ENCODE results near the gene PPP1R10. TPM values are rescaled to one million over a fixed set of nuclear protein-coding genes. Genes with fewer than 3 reads are reported as not detected.

The PPP1R10 gene
- total and polyA plus RNA-seq, 2 of the 13 experiments (the other 11 are each of a cell fraction or from before 2014, with no cell fraction given) = 26.3 to 38.4 TPM

DNA sequence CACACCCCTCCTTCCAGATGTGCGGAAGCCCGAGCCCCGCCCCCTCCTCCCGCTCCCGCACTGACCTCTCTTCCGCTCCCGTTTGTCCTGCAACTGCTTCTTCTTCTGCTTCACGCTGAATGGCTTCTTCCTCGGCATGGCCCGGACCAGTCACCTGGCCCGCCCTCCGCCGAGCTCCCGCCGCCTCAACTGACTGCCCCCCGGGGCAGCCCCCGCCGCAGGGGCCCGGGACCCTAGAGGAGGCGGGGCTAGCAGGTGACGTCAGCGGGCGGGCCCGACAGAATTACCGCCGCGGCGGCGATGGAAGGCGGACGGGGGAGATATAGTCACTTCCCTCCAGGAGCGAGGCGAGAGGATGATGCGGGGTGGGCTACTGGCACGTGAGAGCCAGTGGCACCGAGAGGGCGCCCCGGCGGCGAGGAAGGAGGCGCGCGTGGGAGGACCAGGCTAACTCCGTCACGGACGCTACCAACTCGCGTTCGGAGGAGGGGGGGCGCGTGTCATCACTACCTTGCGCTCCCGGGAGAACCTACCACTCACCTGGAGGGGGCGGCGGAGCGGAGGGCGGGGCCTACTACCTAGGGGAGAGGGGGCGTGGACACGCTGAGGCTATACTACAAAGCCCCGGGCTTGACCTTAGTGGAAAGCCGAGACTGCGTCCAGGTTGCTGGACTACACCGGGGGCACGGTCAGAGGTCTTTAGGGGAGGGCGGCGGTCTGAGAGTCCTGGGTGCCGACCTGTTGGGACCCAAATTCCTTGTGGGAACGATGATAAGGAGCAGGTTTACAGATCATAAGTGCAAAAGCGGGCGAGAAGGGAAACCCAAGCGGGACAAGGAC is 60.8 kb downstream of the PPP1R10 start, which contains the start of gene GNL1 (continued):
- TF ChIP-seq, protein P1, sequence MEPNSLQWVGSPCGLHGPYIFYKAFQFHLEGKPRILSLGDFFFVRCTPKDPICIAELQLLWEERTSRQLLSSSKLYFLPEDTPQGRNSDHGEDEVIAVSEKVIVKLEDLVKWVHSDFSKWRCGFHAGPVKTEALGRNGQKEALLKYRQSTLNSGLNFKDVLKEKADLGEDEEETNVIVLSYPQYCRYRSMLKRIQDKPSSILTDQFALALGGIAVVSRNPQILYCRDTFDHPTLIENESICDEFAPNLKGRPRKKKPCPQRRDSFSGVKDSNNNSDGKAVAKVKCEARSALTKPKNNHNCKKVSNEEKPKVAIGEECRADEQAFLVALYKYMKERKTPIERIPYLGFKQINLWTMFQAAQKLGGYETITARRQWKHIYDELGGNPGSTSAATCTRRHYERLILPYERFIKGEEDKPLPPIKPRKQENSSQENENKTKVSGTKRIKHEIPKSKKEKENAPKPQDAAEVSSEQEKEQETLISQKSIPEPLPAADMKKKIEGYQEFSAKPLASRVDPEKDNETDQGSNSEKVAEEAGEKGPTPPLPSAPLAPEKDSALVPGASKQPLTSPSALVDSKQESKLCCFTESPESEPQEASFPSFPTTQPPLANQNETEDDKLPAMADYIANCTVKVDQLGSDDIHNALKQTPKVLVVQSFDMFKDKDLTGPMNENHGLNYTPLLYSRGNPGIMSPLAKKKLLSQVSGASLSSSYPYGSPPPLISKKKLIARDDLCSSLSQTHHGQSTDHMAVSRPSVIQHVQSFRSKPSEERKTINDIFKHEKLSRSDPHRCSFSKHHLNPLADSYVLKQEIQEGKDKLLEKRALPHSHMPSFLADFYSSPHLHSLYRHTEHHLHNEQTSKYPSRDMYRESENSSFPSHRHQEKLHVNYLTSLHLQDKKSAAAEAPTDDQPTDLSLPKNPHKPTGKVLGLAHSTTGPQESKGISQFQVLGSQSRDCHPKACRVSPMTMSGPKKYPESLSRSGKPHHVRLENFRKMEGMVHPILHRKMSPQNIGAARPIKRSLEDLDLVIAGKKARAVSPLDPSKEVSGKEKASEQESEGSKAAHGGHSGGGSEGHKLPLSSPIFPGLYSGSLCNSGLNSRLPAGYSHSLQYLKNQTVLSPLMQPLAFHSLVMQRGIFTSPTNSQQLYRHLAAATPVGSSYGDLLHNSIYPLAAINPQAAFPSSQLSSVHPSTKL (CRISPR knock-in tag; IDR thresholded peaks at IDR 0.05) = peak; percentile 49
- TF ChIP-seq EED (CRISPR knock-in tag; IDR thresholded peaks at IDR 0.05) = peak; percentile 73; the same call in 1 of the 2 replicates
- TF ChIP-seq, protein P2, sequence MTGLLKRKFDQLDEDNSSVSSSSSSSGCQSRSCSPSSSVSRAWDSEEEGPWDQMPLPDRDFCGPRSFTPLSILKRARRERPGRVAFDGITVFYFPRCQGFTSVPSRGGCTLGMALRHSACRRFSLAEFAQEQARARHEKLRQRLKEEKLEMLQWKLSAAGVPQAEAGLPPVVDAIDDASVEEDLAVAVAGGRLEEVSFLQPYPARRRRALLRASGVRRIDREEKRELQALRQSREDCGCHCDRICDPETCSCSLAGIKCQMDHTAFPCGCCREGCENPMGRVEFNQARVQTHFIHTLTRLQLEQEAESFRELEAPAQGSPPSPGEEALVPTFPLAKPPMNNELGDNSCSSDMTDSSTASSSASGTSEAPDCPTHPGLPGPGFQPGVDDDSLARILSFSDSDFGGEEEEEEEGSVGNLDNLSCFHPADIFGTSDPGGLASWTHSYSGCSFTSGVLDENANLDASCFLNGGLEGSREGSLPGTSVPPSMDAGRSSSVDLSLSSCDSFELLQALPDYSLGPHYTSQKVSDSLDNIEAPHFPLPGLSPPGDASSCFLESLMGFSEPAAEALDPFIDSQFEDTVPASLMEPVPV (CRISPR knock-in tag; IDR thresholded peaks at IDR 0.05) = peak; percentile 85; the same call in 1 of the 2 replicates
- peak; percentile 84 for TF ChIP-seq ATF1 (CRISPR knock-in tag; IDR thresholded peaks at IDR 0.05)
- peak; percentile 68 for TF ChIP-seq ZBTB26 (CRISPR knock-in tag; IDR thresholded peaks at IDR 0.05; ENCODE audit: borderline replicate concordance)
- TF ChIP-seq NFIC (IDR thresholded peaks at IDR 0.05; ENCODE audit: low read length) = 0 out of 2 replicates have a peak, but pooled peaks have one; percentile 16
- no peak for TF ChIP-seq SUZ12 (IDR thresholded peaks at IDR 0.05; ENCODE audit: low read depth, low read length)
- TF ChIP-seq, protein P3, sequence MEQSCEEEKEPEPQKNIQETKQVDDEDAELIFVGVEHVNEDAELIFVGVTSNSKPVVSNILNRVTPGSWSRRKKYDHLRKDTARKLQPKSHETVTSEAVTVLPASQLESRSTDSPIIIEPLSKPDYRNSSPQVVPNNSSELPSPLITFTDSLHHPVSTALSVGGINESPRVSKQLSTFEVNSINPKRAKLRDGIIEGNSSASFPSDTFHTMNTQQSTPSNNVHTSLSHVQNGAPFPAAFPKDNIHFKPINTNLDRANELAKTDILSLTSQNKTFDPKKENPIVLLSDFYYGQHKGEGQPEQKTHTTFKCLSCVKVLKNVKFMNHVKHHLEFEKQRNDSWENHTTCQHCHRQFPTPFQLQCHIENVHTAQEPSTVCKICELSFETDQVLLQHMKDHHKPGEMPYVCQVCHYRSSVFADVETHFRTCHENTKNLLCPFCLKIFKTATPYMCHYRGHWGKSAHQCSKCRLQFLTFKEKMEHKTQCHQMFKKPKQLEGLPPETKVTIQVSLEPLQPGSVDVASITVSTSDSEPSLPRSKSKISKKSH (CRISPR knock-in tag; IDR thresholded peaks at IDR 0.05; ENCODE audit: borderline replicate concordance) = peak; percentile 45; the same call in 1 of the 2 replicates
- TF ChIP-seq MEF2D (CRISPR knock-in tag; IDR thresholded peaks at IDR 0.05) = no peak
- peak; percentile 44; the same call in 1 of the 2 replicates for TF ChIP-seq RAD21 (CRISPR knock-in tag; IDR thresholded peaks at IDR 0.05)
- no peak for TF ChIP-seq PHB2 (IDR thresholded peaks at IDR 0.05; ENCODE audit: partially characterized antibody)
- TF ChIP-seq ZFYVE20 (CRISPR knock-in tag; IDR thresholded peaks at IDR 0.05; ENCODE audit: borderline replicate concordance, low read depth) = peak; percentile 30; the same call in 1 of the 2 replicates
- TF ChIP-seq, protein P4, sequence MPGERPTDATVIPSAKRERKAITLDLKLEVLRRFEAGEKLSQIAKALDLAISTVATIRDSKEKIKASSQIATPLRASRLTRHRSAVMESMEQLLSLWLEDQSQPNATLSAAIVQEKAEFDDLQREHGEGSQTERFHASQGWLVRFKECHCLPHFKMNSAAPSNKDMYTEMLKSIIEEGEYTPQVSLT (CRISPR knock-in tag; IDR thresholded peaks at IDR 0.05; ENCODE audit: borderline replicate concordance, low read depth) = peak; percentile 13; the same call in 1 of the 2 replicates
- TF ChIP-seq ZNF225 (CRISPR knock-in tag; IDR thresholded peaks at IDR 0.05) = peak; percentile 54; the same call in 1 of the 2 replicates
- peak; percentile 62 for TF ChIP-seq FOSL2 (CRISPR knock-in tag; IDR thresholded peaks at IDR 0.05)
- peak; percentile 12; the same call in 1 of the 2 replicates for TF ChIP-seq ZNF746 (CRISPR knock-in tag; IDR thresholded peaks at IDR 0.05)
- TF ChIP-seq ZNF530 (CRISPR knock-in tag; IDR thresholded peaks at IDR 0.05; ENCODE audit: low read depth) = no peak
- TF ChIP-seq, protein P5, sequence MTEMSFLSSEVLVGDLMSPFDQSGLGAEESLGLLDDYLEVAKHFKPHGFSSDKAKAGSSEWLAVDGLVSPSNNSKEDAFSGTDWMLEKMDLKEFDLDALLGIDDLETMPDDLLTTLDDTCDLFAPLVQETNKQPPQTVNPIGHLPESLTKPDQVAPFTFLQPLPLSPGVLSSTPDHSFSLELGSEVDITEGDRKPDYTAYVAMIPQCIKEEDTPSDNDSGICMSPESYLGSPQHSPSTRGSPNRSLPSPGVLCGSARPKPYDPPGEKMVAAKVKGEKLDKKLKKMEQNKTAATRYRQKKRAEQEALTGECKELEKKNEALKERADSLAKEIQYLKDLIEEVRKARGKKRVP (CRISPR knock-in tag; IDR thresholded peaks at IDR 0.05) = no peak; a peak in 2 of 4 replicates
